WTC11 (cell line): Measurements from ENCODE around the gene HTRA1. TPM values are rescaled to one million over a fixed set of nuclear protein-coding genes. Genes with fewer than 3 reads are reported as not detected.

ENCODE experiments used
- ATAC-seq: fragments of 200-7000 bp; cut with Tn5 transposase; 2 replicates; pipeline ENCODE4 v1.10.0; 2021; ENCODE audit warnings: mild to moderate bottlenecking, moderate library complexity
- CTCF ChIA-PET: fragments of 300-600 bp; sonication (Branson Sonifier 250); formaldehyde crosslinking; loops from one replicate; lab custom pipeline; 2021; ENCODE audit warnings: antibody characterized with exemption; lab: Charles Lee
- POLR2A ChIA-PET: fragments of 350-600 bp; sonication (Branson Sonifier 250); formaldehyde crosslinking; loops from one replicate; lab custom pipeline; 2021; ENCODE audit warnings: antibody characterized with exemption; lab: Charles Lee
- DNase-seq: peaks from one replicate; pipeline ENCODE4 v3.0.0; 2021; ENCODE audit warnings: low spot score
- H3K27ac Mint-ChIP-seq: 2 replicates; pipeline ENCODE4 v1.8.0; 2021; ENCODE audit warnings: mixed read lengths
- H3K27me3 Mint-ChIP-seq: 2 replicates; pipeline ENCODE4 v1.8.0; 2021; ENCODE audit warnings: low read depth, mild to moderate bottlenecking, moderate library complexity, mixed read lengths
- H3K36me3 Mint-ChIP-seq: 2 replicates; pipeline ENCODE4 v1.8.0; 2021; ENCODE audit warnings: mixed read lengths
- H3K4me1 Mint-ChIP-seq: 2 replicates; pipeline ENCODE4 v1.8.0; 2022; ENCODE audit warnings: mixed read lengths
- H3K4me3 Mint-ChIP-seq: 2 replicates; pipeline ENCODE4 v1.8.0; 2021; ENCODE audit warnings: mild to moderate bottlenecking, moderate library complexity, mixed read lengths
- H3K9me3 Mint-ChIP-seq: 2 replicates; pipeline ENCODE4 v1.8.0; 2021; ENCODE audit warnings: mixed read lengths
- AR ChIP-seq: fragments of 250-450 bp; sonication (Bioruptor Pico); IDR thresholded peaks from 2 replicates; pipeline ENCODE4 v1.9.0; 2021; ENCODE audit warnings: mild to moderate bottlenecking
- CBFB ChIP-seq: sonication (generic); formaldehyde crosslinking; IDR thresholded peaks from 2 replicates; pipeline ENCODE4 v1.8.1; 2022; ENCODE audit warnings: mild to moderate bottlenecking, low read depth, missing genetic modification reagents
- CTCF ChIP-seq: fragments of 200-600 bp; IDR thresholded peaks from 2 replicates; pipeline ENCODE4 v1.8.0; 2022; ENCODE audit warnings: antibody characterized with exemption
- FOXJ3 ChIP-seq: sonication (generic); formaldehyde crosslinking; IDR thresholded peaks from 2 replicates; pipeline ENCODE4 v1.9.0; 2021; ENCODE audit warnings: missing genetic modification reagents, mild to moderate bottlenecking, borderline replicate concordance
- FOXP4 ChIP-seq: sonication (generic); formaldehyde crosslinking; IDR thresholded peaks from 2 replicates; pipeline ENCODE4 v1.8.0; 2022; ENCODE audit warnings: mild to moderate bottlenecking, missing genetic modification reagents
- GABPB1 ChIP-seq: sonication (generic); formaldehyde crosslinking; IDR thresholded peaks from 2 replicates; pipeline ENCODE4 v1.8.1; 2023; ENCODE audit warnings: mild to moderate bottlenecking, missing genetic modification reagents
- GRHL2 ChIP-seq: fragments of 250-450 bp; sonication (Bioruptor Pico); IDR thresholded peaks from 2 replicates; pipeline ENCODE4 v1.8.0; 2022; ENCODE audit warnings: mild to moderate bottlenecking, moderate library complexity; ENCODE audit not compliant: insufficient replicate concordance, severe bottlenecking
- KAT7 ChIP-seq: sonication (generic); formaldehyde crosslinking; IDR thresholded peaks from 2 replicates; pipeline ENCODE4 v1.8.1; 2023; ENCODE audit warnings: missing genetic modification reagents, mild to moderate bottlenecking, borderline replicate concordance
- MYBL2 ChIP-seq: sonication (generic); formaldehyde crosslinking; IDR thresholded peaks from 2 replicates; pipeline ENCODE4 v1.8.1; 2023; ENCODE audit warnings: mild to moderate bottlenecking, moderate library complexity, missing genetic modification reagents
- NFATC4 ChIP-seq: fragments of 250-450 bp; sonication (Bioruptor Pico); IDR thresholded peaks from 2 replicates; pipeline ENCODE4 v1.9.0; 2021; ENCODE audit warnings: mild to moderate bottlenecking
- NFYB ChIP-seq: sonication (generic); formaldehyde crosslinking; conservative IDR thresholded peaks from 2 replicates; pipeline ENCODE4 v1.8.0; 2022; ENCODE audit warnings: low read depth, missing genetic modification reagents
- NR3C1 ChIP-seq: sonication (generic); formaldehyde crosslinking; conservative IDR thresholded peaks from 2 replicates; pipeline ENCODE4 v1.8.1; 2023; ENCODE audit warnings: low read depth, mild to moderate bottlenecking, missing genetic modification reagents
- SMAD4 ChIP-seq: sonication (generic); formaldehyde crosslinking; IDR thresholded peaks from 2 replicates; pipeline ENCODE4 v1.8.0; 2022; ENCODE audit warnings: mild to moderate bottlenecking, missing genetic modification reagents
- STAT6 ChIP-seq: sonication (generic); formaldehyde crosslinking; conservative IDR thresholded peaks from 2 replicates; pipeline ENCODE4 v1.8.1; 2023; ENCODE audit warnings: mild to moderate bottlenecking, low read depth, missing genetic modification reagents, moderate library complexity
- TP53 ChIP-seq: sonication (generic); formaldehyde crosslinking; IDR thresholded peaks from 2 replicates; pipeline ENCODE4 v1.8.1; 2023; ENCODE audit warnings: mild to moderate bottlenecking, missing genetic modification reagents
- USF1 ChIP-seq: sonication (generic); formaldehyde crosslinking; IDR thresholded peaks from 2 replicates; pipeline ENCODE4 v1.8.0; 2022; ENCODE audit warnings: mild to moderate bottlenecking, missing genetic modification reagents
- ZMAT4 ChIP-seq: fragments of 250-450 bp; sonication (Bioruptor Pico); IDR thresholded peaks from 2 replicates; pipeline ENCODE4 v1.9.0; 2021; ENCODE audit warnings: mild to moderate bottlenecking
- ZNF219 ChIP-seq: sonication (generic); formaldehyde crosslinking; IDR thresholded peaks from 2 replicates; pipeline ENCODE4 v1.8.0; 2023; ENCODE audit warnings: missing genetic modification reagents, mild to moderate bottlenecking, borderline replicate concordance
- ZNF416 ChIP-seq: fragments of 250-450 bp; sonication (Bioruptor Pico); IDR thresholded peaks from 2 replicates; pipeline ENCODE4 v1.9.0; 2021; ENCODE audit warnings: mild to moderate bottlenecking, inconsistent platforms
- ZNF671 ChIP-seq: fragments of 250-450 bp; sonication (Bioruptor Pico); IDR thresholded peaks from 2 replicates; pipeline ENCODE4 v1.8.0; 2021; ENCODE audit warnings: mild to moderate bottlenecking
- total RNA-seq: library from RNA; stranded (reverse); gene quantifications from 3 replicates; pipeline ENCODE4 v1.2.3, GENCODE V29; 2021

Gene HTRA1
- total RNA-seq, 1 experiment from 2014 or later: 18.3 TPM

GRCh38 chr10:122454071-122454470 lies 7.3 kb upstream of the HTRA1 start (continued):
- TF ChIP-seq ZNF416: no peak

- ChIA-PET POLR2A (no interaction called here), CTCF (interaction anchor here (0.8 to 1.0 kb wide), 2 partner anchors 20 to 156 kb away, joined by 3 read pairs; no protein-coding TSS in a partner anchor)
Observed at GRCh38 chr10:122454603-122455080, 6.7 kb upstream of the HTRA1 start, which contains the start of gene ARMS2. TSS of gene ARMS2 (plus strand) at chr10:122454653. CDS start at chr10:122454728, 75 bp downstream.

GRCh38 chr10:122455376-122456079 lies 5.8 kb upstream of the HTRA1 start:
- H3K4me3 Mint-ChIP-seq: no peak overlapping the region
- CTCF ChIA-PET: interaction anchor here (1.0 kb wide), 1 partner anchor 21 kb away, joined by 3 read pairs; no protein-coding TSS in a partner anchor
- no peak for ATAC-seq
- no peaks in the 10 kb centered on the region for H3K36me3 Mint-ChIP-seq
- H3K27me3 Mint-ChIP-seq: peaks cover 21% of the 10 kb centered on the region
- no peak overlapping the region for H3K27ac Mint-ChIP-seq
- peaks cover 6% of the 10 kb centered on the region for H3K9me3 Mint-ChIP-seq
- DNase-seq: no peak
- POLR2A ChIA-PET: no interaction called here
- no peak for TF ChIP-seq FOXP4
- no peak for TF ChIP-seq CTCF
- TF ChIP-seq ZMAT4: no peak
- no peak for TF ChIP-seq GABPB1 (CRISPR knock-in tag)
- TF ChIP-seq GRHL2 (CRISPR knock-in tag): no peak
- no peak for TF ChIP-seq FOXJ3
- no peak for TF ChIP-seq STAT6 (CRISPR knock-in tag)
- TF ChIP-seq NFYB: no peak
- no peak for TF ChIP-seq AR (CRISPR knock-in tag)
- no peak for TF ChIP-seq USF1
- no peak for TF ChIP-seq ZNF671 (CRISPR knock-in tag)
- TF ChIP-seq TP53 (CRISPR knock-in tag): no peak
- TF ChIP-seq KAT7 (CRISPR knock-in tag): no peak
- H3K4me1 Mint-ChIP-seq: peaks cover 18% of the 10 kb centered on the region

More at GRCh38 chr10:122454603-122455080, 6.7 kb upstream of the HTRA1 start, which contains the start of gene ARMS2:
- Mint-ChIP-seq H3K4me1 (peaks cover 19% of the 10 kb centered on the region), H3K9me3 (peaks cover 6% of the 10 kb centered on the region), H3K27ac (no peak within 1 kb of the TSS), H3K4me3 (no peak within 1 kb of the TSS), H3K27me3 (peaks cover 12% of the 10 kb centered on the region)
- no peak for ATAC-seq
- no peak for DNase-seq
- no peak for TF ChIP-seq NFATC4 (CRISPR knock-in tag)
- TF ChIP-seq GABPB1 (CRISPR knock-in tag): no peak
- TF ChIP-seq ZNF416: no peak
- TF ChIP-seq ZNF219 (CRISPR knock-in tag): no peak
- TF ChIP-seq CBFB (CRISPR knock-in tag): no peak
- TF ChIP-seq NR3C1 (CRISPR knock-in tag): no peak
- no peak for TF ChIP-seq MYBL2
- TF ChIP-seq SMAD4: no peak
- TF ChIP-seq, all 79 proteins: peak for 0
- no peaks in the 10 kb centered on the region for H3K36me3 Mint-ChIP-seq
